Epithelial cell of proximal tubule (primary cell): ENCODE data around the gene MTHFD1L. TPM values are rescaled to one million over a fixed set of nuclear protein-coding genes. Genes with fewer than 3 reads are reported as not detected.

Experiments used
- DNase-seq: peaks from one replicate; pipeline ENCODE4 v3.0.0-alpha.2; 2011; ENCODE audit warnings: low read depth
- H3K4me3 ChIP-seq: 2 replicates; pipeline ENCODE4 v1.5.1; 2011; ENCODE audit warnings: low read depth, mild to moderate bottlenecking, low read length
- total RNA-seq: library from RNA; depleted of rRNA; stranded (reverse); fragments of >200 nt; gene quantifications from 2 replicates; pipeline ENCODE4 v1.2.3, GENCODE V29; 2015
- TF ChIP-seq, protein P1 (sequence below): conservative IDR thresholded peaks from 2 replicates; pipeline ENCODE4 v1.5.1; 2012; ENCODE audit warnings: low read depth, mild to moderate bottlenecking, low read length

The MTHFD1L gene
- total RNA-seq, 1 donor from 2014 or later: 39.5 TPM

GRCh38 chr6:151025076-151025475 lies 159.6 kb downstream of the MTHFD1L start:
- TF ChIP-seq, protein P1, sequence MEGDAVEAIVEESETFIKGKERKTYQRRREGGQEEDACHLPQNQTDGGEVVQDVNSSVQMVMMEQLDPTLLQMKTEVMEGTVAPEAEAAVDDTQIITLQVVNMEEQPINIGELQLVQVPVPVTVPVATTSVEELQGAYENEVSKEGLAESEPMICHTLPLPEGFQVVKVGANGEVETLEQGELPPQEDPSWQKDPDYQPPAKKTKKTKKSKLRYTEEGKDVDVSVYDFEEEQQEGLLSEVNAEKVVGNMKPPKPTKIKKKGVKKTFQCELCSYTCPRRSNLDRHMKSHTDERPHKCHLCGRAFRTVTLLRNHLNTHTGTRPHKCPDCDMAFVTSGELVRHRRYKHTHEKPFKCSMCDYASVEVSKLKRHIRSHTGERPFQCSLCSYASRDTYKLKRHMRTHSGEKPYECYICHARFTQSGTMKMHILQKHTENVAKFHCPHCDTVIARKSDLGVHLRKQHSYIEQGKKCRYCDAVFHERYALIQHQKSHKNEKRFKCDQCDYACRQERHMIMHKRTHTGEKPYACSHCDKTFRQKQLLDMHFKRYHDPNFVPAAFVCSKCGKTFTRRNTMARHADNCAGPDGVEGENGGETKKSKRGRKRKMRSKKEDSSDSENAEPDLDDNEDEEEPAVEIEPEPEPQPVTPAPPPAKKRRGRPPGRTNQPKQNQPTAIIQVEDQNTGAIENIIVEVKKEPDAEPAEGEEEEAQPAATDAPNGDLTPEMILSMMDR: no peak
- DNase-seq: no peak
- H3K4me3 ChIP-seq: no peak overlapping the region

GRCh38 chr6:151026041-151026663 lies 160.7 kb downstream of the MTHFD1L start:
- no peak for DNase-seq
- TF ChIP-seq, protein P1: no peak
- H3K4me3 ChIP-seq: no peak overlapping the region

- no peak overlapping the region for H3K4me3 ChIP-seq
- TF ChIP-seq, protein P1: no peak
- DNase-seq: no peak
Observed at GRCh38 chr6:151027295-151027747, 161.8 kb downstream of the MTHFD1L start.

DNA sequence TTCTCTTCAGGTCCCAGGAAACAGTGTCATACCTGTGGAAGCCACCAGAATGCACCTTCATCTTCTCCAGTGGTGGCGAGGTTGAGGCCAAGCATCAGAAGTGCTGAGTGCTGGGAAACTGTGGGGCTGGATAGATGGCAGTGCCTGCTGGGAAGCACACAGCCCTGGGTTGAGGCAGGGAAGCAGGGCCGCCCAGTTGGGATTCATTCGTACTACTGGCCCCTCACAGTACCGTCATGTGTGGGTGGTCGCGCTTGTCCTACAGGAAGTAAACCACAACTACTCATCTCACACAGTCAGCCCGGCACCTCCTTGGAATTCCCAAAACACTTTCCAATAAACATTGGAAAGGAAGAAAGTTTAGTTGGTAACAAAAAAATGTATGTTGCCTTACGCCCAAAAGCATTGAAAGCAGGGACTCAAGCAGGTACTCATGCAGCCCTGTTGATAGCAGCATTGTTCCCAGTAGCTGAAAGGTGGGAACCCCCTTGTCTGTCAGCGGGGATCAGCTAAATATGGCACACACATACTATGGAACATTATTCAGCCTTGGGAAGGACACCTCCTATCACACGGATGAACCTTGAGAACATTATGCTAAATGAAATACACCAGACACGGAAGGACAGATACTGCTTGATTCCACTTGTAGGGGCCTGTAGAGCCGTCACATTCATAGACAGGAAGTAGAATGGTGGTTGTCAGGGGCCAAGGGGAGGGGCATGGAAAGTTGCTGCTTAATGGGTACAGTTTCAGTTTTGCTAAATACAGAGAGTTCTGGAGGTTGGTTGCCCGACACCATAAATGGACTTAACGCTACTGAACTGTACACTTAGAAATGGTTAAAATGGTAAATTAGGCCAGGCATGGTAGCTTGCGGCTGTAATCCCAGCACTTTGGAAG lies 162.7 kb downstream of the MTHFD1L start:
- H3K4me3 ChIP-seq: no peak overlapping the region
- TF ChIP-seq, protein P1: no peak
- no peak for DNase-seq

GRCh38 chr6:151029970-151030369 lies 164.5 kb downstream of the MTHFD1L start:
- TF ChIP-seq, protein P1: no peak
- H3K4me3 ChIP-seq: no peak overlapping the region
- DNase-seq: no peak

- no peak for DNase-seq
- no peak overlapping the region for H3K4me3 ChIP-seq
- TF ChIP-seq, protein P1: no peak
Observed at GRCh38 chr6:151032034-151032433, 166.5 kb downstream of the MTHFD1L start.
